ENCODE measurements around the gene RPRD1B.

Gene RPRD1B

GRCh38 chr20:38040276-38040675, 6.7 kb downstream of the RPRD1B start:
- no peak for DNase-seq

GRCh38 chr20:38043512-38044300, 10.2 kb downstream of the RPRD1B start:
- peak in 1 of 2 donors; percentile 7 for DNase-seq

GRCh38 chr20:38044685-38045084, 11.1 kb downstream of the RPRD1B start:
- no peak for DNase-seq

GRCh38 chr20:38046572-38046971, 13.0 kb downstream of the RPRD1B start:
- DNase-seq = no peak

- DNase-seq = no peak
These were observed 16.3 kb downstream of the RPRD1B start for GRCh38 chr20:38049800-38050199.

GRCh38 chr20:38050686-38051085, 17.1 kb downstream of the RPRD1B start:
- no peak for DNase-seq

GRCh38 chr20:38052870-38053269, 19.3 kb downstream of the RPRD1B start:
- DNase-seq = no peak

GRCh38 chr20:38054647-38055046, 21.1 kb downstream of the RPRD1B start:
- no peak for DNase-seq

- no peak for DNase-seq
These were observed 21.7 kb downstream of the RPRD1B start for GRCh38 chr20:38055294-38055693.

- DNase-seq = no peak
These were observed 22.3 kb downstream of the RPRD1B start for GRCh38 chr20:38055848-38056247.

- DNase-seq = peak; percentile 67 to 79
These were observed 23.9 kb downstream of the RPRD1B start for GRCh38 chr20:38057351-38057972.

- no peak for DNase-seq
These were observed 26.3 kb downstream of the RPRD1B start for GRCh38 chr20:38059832-38060231.

- no peak for DNase-seq
These were observed 27.0 kb downstream of the RPRD1B start for GRCh38 chr20:38060536-38060935.

- DNase-seq = no peak
These were observed 27.6 kb downstream of the RPRD1B start for GRCh38 chr20:38061109-38061508.

- DNase-seq = no peak
These were observed 29.3 kb downstream of the RPRD1B start for GRCh38 chr20:38062890-38063289.

GRCh38 chr20:38063911-38064530, 30.5 kb downstream of the RPRD1B start:
- no peak for DNase-seq

GRCh38 chr20:38065764-38066375, 32.3 kb downstream of the RPRD1B start:
- no peak for DNase-seq

GRCh38 chr20:38066969-38067716, 33.6 kb downstream of the RPRD1B start:
- no peak for DNase-seq

- no peak for DNase-seq
These were observed 34.3 kb downstream of the RPRD1B start for GRCh38 chr20:38067717-38068365.

GRCh38 chr20:38072898-38073297, 39.4 kb downstream of the RPRD1B start:
- DNase-seq = no peak

GRCh38 chr20:38073307-38074071, 39.9 kb downstream of the RPRD1B start:
- peak; percentile 68 to 76 for DNase-seq

Measured in inflammatory macrophage (primary cell).